GM23338 (cell line): Measurements from ENCODE around the gene MPPED2. TPM values are rescaled to one million over a fixed set of nuclear protein-coding genes. Genes with fewer than 3 reads are reported as not detected.
A peak's percentile ranks its signal among the peaks of the same experiment; 100 is the strongest.

ENCODE experiments used
- ATAC-seq: fragments of 200-7000 bp; cut with Tn5 transposase; 3 replicates; pipeline ENCODE4 v1.9.1; 2020
- DNase-seq: peaks from one replicate; pipeline ENCODE4 v3.0.0-alpha.2; 2015; ENCODE audit warnings: low spot score
- H2AFZ ChIP-seq: fragments of 200-600 bp; sonication (generic); 2 replicates; pipeline ENCODE4 v1.8.0; 2016; ENCODE audit warnings: antibody characterized with exemption, mild to moderate bottlenecking, moderate library complexity
- H3F3A ChIP-seq: fragments of 200-600 bp; sonication (generic); replicated peaks from 2 replicates; pipeline ENCODE4 v1.8.0; 2017; ENCODE audit warnings: antibody characterized with exemption, mixed run types, low read depth
- H3K27ac ChIP-seq: fragments of 200-600 bp; sonication (generic); 2 replicates; pipeline ENCODE4 v1.6.1; 2016; ENCODE audit warnings: low read depth
- H3K27me3 ChIP-seq: fragments of 200-600 bp; sonication (generic); 2 replicates; pipeline ENCODE4 v1.8.0; 2016; ENCODE audit warnings: mild to moderate bottlenecking, mixed run types, moderate library complexity; ENCODE audit not compliant: insufficient read depth
- H3K36me3 ChIP-seq: fragments of 200-600 bp; sonication (generic); 2 replicates; pipeline ENCODE4 v1.8.0; 2016; ENCODE audit warnings: mild to moderate bottlenecking; ENCODE audit not compliant: insufficient read depth
- H3K4me1 ChIP-seq: fragments of 200-600 bp; sonication (generic); 2 replicates; pipeline ENCODE4 v1.8.0; 2016; ENCODE audit warnings: mild to moderate bottlenecking, moderate library complexity; ENCODE audit not compliant: insufficient read depth
- H3K4me2 ChIP-seq: fragments of 200-600 bp; sonication (generic); 2 replicates; pipeline ENCODE4 v1.7.1; 2017; ENCODE audit warnings: mixed run types
- H3K4me3 ChIP-seq: fragments of 200-600 bp; sonication (generic); 2 replicates; pipeline ENCODE4 v1.6.1; 2016; ENCODE audit warnings: mixed run types
- H3K79me2 ChIP-seq: fragments of 200-600 bp; sonication (generic); replicated peaks from 2 replicates; pipeline ENCODE4 v1.8.0; 2017; ENCODE audit warnings: mild to moderate bottlenecking; ENCODE audit not compliant: insufficient read depth
- H3K9me2 ChIP-seq: fragments of 200-600 bp; sonication (generic); 2 replicates; pipeline ENCODE4 v1.8.0; 2017; ENCODE audit not compliant: insufficient read depth
- H4K20me1 ChIP-seq: fragments of 200-600 bp; sonication (generic); replicated peaks from 2 replicates; pipeline ENCODE4 v1.8.0; 2017; ENCODE audit warnings: mild to moderate bottlenecking; ENCODE audit not compliant: insufficient read depth
- H3K27ac Mint-ChIP-seq: 2 replicates; pipeline ENCODE4 v1.8.0; 2020; ENCODE audit warnings: inconsistent platforms, mild to moderate bottlenecking, moderate library complexity, mixed read lengths
- H3K27me3 Mint-ChIP-seq: 3 replicates; pipeline ENCODE4 v1.8.0; 2022; ENCODE audit warnings: low read depth, mild to moderate bottlenecking, moderate library complexity, mixed read lengths, inconsistent platforms; ENCODE audit not compliant: insufficient read depth, poor library complexity
- H3K36me3 Mint-ChIP-seq: 3 replicates; pipeline ENCODE4 v1.8.0; 2021; ENCODE audit warnings: low read depth, mild to moderate bottlenecking, inconsistent platforms, moderate library complexity, mixed read lengths
- H3K4me1 Mint-ChIP-seq: 3 replicates; pipeline ENCODE4 v1.8.0; 2020; ENCODE audit warnings: mild to moderate bottlenecking, inconsistent platforms, mixed read lengths
- H3K4me3 Mint-ChIP-seq: 3 replicates; pipeline ENCODE4 v1.8.0; 2021; ENCODE audit warnings: moderate library complexity, mild to moderate bottlenecking, inconsistent platforms, mixed read lengths
- H3K9me3 Mint-ChIP-seq: 3 replicates; pipeline ENCODE4 v1.8.0; 2020; ENCODE audit warnings: moderate library complexity, mild to moderate bottlenecking, inconsistent platforms, mixed read lengths
- CREB1 ChIP-seq: fragments of 250-450 bp; sonication (Bioruptor Pico); IDR thresholded peaks from 2 replicates; pipeline ENCODE4 v1.5.0; 2020; ENCODE audit warnings: low read depth, mild to moderate bottlenecking, moderate library complexity
- JUNB ChIP-seq: IDR thresholded peaks from one replicate; pipeline ENCODE4 v1.6.1; 2016; ENCODE audit warnings: antibody characterized with exemption; ENCODE audit not compliant: unreplicated experiment
- NANOG ChIP-seq: IDR thresholded peaks from 2 replicates; pipeline ENCODE4 v1.6.1; 2016; ENCODE audit warnings: antibody characterized with exemption, borderline replicate concordance
- POLR2AphosphoS5 ChIP-seq: IDR thresholded peaks from 2 replicates; pipeline ENCODE4 v1.6.1; 2016; ENCODE audit warnings: antibody characterized with exemption, low read depth
- STAT1 ChIP-seq: IDR thresholded peaks from one replicate; pipeline ENCODE4 v1.6.1; 2016; ENCODE audit warnings: antibody characterized with exemption; ENCODE audit not compliant: unreplicated experiment
- ZNF114 ChIP-seq: fragments of 250-450 bp; sonication (Bioruptor Pico); IDR thresholded peaks from 2 replicates; pipeline ENCODE4 v1.5.0; 2020; ENCODE audit warnings: mild to moderate bottlenecking, moderate library complexity
- ZNF331 ChIP-seq: fragments of 250-450 bp; sonication (Bioruptor Pico); IDR thresholded peaks from 2 replicates; pipeline ENCODE4 v1.5.0; 2020; ENCODE audit warnings: low read depth, mild to moderate bottlenecking, moderate library complexity
- polyA plus RNA-seq: library from polyadenylated mRNA; unstranded; fragments of >200 nt; fragmentation: Nextera tagmentation; extraction: Ambion mirVana; gene quantifications from 2 replicates; pipeline ENCODE4 v1.2.1, GENCODE V29; 2016
- total RNA-seq: library from RNA; depleted of rRNA; stranded (reverse); fragments of >200 nt; shearing (Covaris generic); gene quantifications from 2 replicates; pipeline ENCODE4 v1.2.3, GENCODE V29; 2014
- TF ChIP-seq, protein P1 (sequence below): fragments of 250-450 bp; sonication (Bioruptor Pico); IDR thresholded peaks from 2 replicates; pipeline ENCODE4 v1.5.0; 2020; ENCODE audit warnings: mild to moderate bottlenecking, moderate library complexity
- TF ChIP-seq, protein P2 (sequence below), 2 experiments: fragments of 200-600 bp in 1 of 2; sonication (generic) in 1 of 2; conservative IDR thresholded peaks; 2 replicates each; pipeline versions ENCODE4 v1.5.1 to v1.6.1; 2016 to 2017; ENCODE audit warnings: antibody characterized with exemption in 2 of 2, low read depth in 2 of 2, mild to moderate bottlenecking in 2 of 2, moderate library complexity in 1 of 2
- TF ChIP-seq, protein P3 (sequence below): IDR thresholded peaks from one replicate; pipeline ENCODE4 v1.6.1; 2018; ENCODE audit warnings: antibody characterized with exemption; ENCODE audit not compliant: unreplicated experiment

The MPPED2 gene
- total and polyA plus RNA-seq, 2 experiments from 2014 or later = 4.4 to 6.8 TPM

DNA sequence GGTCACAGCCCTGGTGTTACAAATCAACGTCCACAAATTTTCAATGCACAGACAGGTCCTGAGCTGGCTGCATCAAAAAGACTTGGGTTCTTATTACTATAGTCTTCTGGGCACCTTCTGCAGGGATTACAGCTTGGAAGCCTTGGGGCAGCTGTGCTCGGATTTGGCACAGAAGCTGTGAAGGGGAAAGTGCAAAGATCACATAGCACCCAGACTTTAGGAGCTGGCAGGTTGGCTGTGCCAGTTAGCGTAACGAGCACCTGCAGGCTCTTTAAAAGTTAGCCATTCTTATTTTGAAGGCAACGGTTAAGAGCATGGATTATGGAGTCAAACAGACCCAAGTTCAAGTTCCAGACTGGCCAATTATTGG is 162.9 kb downstream of the MPPED2 start (continued):
- TF ChIP-seq, protein P1, sequence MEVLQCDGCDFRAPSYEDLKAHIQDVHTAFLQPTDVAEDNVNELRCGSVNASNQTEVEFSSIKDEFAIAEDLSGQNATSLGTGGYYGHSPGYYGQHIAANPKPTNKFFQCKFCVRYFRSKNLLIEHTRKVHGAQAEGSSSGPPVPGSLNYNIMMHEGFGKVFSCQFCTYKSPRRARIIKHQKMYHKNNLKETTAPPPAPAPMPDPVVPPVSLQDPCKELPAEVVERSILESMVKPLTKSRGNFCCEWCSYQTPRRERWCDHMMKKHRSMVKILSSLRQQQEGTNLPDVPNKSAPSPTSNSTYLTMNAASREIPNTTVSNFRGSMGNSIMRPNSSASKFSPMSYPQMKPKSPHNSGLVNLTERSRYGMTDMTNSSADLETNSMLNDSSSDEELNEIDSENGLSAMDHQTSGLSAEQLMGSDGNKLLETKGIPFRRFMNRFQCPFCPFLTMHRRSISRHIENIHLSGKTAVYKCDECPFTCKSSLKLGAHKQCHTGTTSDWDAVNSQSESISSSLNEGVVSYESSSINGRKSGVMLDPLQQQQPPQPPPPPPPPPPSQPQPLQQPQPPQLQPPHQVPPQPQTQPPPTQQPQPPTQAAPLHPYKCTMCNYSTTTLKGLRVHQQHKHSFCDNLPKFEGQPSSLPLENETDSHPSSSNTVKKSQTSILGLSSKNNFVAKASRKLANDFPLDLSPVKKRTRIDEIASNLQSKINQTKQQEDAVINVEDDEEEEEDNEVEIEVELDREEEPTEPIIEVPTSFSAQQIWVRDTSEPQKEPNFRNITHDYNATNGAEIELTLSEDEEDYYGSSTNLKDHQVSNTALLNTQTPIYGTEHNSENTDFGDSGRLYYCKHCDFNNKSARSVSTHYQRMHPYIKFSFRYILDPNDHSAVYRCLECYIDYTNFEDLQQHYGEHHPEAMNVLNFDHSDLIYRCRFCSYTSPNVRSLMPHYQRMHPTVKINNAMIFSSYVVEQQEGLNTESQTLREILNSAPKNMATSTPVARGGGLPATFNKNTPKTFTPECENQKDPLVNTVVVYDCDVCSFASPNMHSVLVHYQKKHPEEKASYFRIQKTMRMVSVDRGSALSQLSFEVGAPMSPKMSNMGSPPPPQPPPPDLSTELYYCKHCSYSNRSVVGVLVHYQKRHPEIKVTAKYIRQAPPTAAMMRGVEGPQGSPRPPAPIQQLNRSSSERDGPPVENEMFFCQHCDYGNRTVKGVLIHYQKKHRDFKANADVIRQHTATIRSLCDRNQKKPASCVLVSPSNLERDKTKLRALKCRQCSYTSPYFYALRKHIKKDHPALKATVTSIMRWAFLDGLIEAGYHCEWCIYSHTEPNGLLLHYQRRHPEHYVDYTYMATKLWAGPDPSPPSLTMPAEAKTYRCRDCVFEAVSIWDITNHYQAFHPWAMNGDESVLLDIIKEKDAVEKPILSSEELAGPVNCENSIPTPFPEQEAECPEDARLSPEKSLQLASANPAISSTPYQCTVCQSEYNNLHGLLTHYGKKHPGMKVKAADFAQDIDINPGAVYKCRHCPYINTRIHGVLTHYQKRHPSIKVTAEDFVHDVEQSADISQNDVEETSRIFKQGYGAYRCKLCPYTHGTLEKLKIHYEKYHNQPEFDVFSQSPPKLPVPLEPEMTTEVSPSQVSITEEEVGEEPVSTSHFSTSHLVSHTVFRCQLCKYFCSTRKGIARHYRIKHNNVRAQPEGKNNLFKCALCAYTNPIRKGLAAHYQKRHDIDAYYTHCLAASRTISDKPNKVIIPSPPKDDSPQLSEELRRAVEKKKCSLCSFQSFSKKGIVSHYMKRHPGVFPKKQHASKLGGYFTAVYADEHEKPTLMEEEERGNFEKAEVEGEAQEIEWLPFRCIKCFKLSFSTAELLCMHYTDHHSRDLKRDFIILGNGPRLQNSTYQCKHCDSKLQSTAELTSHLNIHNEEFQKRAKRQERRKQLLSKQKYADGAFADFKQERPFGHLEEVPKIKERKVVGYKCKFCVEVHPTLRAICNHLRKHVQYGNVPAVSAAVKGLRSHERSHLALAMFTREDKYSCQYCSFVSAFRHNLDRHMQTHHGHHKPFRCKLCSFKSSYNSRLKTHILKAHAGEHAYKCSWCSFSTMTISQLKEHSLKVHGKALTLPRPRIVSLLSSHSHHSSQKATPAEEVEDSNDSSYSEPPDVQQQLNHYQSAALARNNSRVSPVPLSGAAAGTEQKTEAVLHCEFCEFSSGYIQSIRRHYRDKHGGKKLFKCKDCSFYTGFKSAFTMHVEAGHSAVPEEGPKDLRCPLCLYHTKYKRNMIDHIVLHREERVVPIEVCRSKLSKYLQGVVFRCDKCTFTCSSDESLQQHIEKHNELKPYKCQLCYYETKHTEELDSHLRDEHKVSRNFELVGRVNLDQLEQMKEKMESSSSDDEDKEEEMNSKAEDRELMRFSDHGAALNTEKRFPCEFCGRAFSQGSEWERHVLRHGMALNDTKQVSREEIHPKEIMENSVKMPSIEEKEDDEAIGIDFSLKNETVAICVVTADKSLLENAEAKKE = no peak
- TF ChIP-seq CREB1 (CRISPR knock-in tag) = no peak
- TF ChIP-seq, protein P2, sequence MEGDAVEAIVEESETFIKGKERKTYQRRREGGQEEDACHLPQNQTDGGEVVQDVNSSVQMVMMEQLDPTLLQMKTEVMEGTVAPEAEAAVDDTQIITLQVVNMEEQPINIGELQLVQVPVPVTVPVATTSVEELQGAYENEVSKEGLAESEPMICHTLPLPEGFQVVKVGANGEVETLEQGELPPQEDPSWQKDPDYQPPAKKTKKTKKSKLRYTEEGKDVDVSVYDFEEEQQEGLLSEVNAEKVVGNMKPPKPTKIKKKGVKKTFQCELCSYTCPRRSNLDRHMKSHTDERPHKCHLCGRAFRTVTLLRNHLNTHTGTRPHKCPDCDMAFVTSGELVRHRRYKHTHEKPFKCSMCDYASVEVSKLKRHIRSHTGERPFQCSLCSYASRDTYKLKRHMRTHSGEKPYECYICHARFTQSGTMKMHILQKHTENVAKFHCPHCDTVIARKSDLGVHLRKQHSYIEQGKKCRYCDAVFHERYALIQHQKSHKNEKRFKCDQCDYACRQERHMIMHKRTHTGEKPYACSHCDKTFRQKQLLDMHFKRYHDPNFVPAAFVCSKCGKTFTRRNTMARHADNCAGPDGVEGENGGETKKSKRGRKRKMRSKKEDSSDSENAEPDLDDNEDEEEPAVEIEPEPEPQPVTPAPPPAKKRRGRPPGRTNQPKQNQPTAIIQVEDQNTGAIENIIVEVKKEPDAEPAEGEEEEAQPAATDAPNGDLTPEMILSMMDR (conservative IDR thresholded peaks at IDR 0.05; ENCODE audit: low read depth in 2 of 2) = no peak

DNA sequence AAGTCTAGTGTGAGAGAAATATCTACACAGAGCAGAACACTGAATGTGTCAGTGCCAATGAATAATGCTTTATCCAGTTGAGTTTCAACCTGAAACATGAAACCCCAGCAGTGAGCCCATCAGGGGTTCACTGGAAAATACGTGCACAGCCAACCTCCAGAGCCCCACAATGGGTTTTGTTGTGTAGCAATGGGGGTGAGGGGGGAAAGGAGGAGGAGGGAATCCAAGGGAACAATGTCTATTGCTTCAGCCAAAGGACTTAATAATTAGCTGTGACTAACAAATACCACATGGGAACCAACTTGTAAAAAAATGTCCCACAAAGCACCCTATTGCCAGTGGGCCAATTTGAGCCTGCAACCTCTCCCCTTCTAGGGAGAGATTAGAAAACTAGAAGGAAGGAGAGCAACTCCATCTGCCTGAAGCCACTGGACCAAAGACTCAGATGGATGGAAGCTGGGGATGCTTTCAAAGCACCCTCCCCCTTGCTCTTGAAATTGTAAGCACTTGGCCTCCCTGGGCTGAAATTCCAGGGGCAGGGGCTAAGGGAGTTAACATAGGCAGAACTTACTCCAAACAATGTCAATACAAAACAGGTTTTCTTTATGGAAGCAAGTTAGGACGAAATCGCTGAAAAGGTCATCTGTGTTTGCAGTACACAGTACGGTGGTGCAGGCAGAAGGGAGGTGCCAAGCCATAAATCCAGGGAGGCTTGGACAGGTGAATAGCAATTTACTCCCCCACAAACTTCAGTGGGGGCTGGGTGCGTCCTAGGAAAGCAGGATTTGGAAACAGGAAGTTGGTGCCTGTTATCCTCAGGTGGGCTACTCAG is 163.5 kb downstream of the MPPED2 start:
- DNase-seq = peak; percentile 79
- Histone ChIP-seq H3K27me3 (no peaks in the 10 kb centered on the region), H4K20me1 (no peaks in the 10 kb centered on the region), H3K27ac (peak overlapping the region; percentile 36; the same call in 1 of the 2 replicates), H3F3A (no peaks in the 10 kb centered on the region), H3K79me2 (no peaks in the 10 kb centered on the region), H3K4me1 (peaks cover 17% of the 10 kb centered on the region), H3K4me3 (peak overlapping the region; percentile 23; the same call in 1 of the 2 replicates), H3K36me3 (no peaks in the 10 kb centered on the region), H3K4me2 (peak overlapping the region; percentile 64), H2AFZ (peak overlapping the region; percentile 61; the same call in 1 of the 2 replicates), H3K9me2 (no peaks in the 10 kb centered on the region)
- no peaks in the 10 kb centered on the region for H3K9me3 Mint-ChIP-seq
- H3K27ac Mint-ChIP-seq = peak overlapping the region; percentile 89
- no peaks in the 10 kb centered on the region for H3K36me3 Mint-ChIP-seq
- peaks cover 34% of the 10 kb centered on the region for H3K4me1 Mint-ChIP-seq
- peaks cover 1% of the 10 kb centered on the region for H3K27me3 Mint-ChIP-seq
- peak overlapping the region; percentile 9; the same call in 1 of the 3 replicates for H3K4me3 Mint-ChIP-seq
- ATAC-seq = peak; percentile 83
- TF ChIP-seq NANOG (no peak), ZNF114 (CRISPR knock-in tag) (no peak), POLR2AphosphoS5 (no peak), ZNF331 (CRISPR knock-in tag) (no peak), JUNB (no peak), STAT1 (no peak)
- TF ChIP-seq, protein P2 (conservative IDR thresholded peaks at IDR 0.05; ENCODE audit: low read depth in 2 of 2) = no peak
- TF ChIP-seq, protein P3, sequence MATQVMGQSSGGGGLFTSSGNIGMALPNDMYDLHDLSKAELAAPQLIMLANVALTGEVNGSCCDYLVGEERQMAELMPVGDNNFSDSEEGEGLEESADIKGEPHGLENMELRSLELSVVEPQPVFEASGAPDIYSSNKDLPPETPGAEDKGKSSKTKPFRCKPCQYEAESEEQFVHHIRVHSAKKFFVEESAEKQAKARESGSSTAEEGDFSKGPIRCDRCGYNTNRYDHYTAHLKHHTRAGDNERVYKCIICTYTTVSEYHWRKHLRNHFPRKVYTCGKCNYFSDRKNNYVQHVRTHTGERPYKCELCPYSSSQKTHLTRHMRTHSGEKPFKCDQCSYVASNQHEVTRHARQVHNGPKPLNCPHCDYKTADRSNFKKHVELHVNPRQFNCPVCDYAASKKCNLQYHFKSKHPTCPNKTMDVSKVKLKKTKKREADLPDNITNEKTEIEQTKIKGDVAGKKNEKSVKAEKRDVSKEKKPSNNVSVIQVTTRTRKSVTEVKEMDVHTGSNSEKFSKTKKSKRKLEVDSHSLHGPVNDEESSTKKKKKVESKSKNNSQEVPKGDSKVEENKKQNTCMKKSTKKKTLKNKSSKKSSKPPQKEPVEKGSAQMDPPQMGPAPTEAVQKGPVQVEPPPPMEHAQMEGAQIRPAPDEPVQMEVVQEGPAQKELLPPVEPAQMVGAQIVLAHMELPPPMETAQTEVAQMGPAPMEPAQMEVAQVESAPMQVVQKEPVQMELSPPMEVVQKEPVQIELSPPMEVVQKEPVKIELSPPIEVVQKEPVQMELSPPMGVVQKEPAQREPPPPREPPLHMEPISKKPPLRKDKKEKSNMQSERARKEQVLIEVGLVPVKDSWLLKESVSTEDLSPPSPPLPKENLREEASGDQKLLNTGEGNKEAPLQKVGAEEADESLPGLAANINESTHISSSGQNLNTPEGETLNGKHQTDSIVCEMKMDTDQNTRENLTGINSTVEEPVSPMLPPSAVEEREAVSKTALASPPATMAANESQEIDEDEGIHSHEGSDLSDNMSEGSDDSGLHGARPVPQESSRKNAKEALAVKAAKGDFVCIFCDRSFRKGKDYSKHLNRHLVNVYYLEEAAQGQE = no peak
